ENCODE data around the gene DPM3. TPM values are rescaled to one million over a fixed set of nuclear protein-coding genes. Genes with fewer than 3 reads are reported as not detected.

The DPM3 gene
- total RNA-seq, 3 donors from 2014 or later: 53.7 to 69.4 (median 68.2) TPM

DNA sequence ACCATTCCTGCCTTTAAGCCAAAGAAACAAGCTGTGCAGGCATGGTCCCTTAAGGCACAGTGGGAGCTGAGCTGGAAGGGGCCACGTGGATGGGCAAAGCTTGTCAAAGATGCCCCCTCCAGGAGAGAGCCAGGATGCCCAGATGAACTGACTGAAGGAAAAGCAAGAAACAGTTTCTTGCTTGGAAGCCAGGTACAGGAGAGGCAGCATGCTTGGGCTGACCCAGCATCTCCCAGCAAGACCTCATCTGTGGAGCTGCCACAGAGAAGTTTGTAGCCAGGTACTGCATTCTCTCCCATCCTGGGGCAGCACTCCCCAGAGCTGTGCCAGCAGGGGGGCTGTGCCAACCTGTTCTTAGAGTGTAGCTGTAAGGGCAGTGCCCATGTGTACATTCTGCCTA, 6.0 kb downstream of the DPM3 start:
- no peaks in the 10 kb centered on the region for H3K9me3 ChIP-seq
- intact Hi-C loops (cut with DNase I; ENCODE audit: low total_unique reads): no loop called here
- H3K4me1 ChIP-seq: peaks cover 0 to 32% of the 10 kb centered on the region in 2 donors
- H3K36me3 ChIP-seq: no peaks in the 10 kb centered on the region
- no peak for TF ChIP-seq POLR2AphosphoS5 (IDR thresholded peaks at IDR 0.05)
- TF ChIP-seq POLR2A (IDR thresholded peaks at IDR 0.05): no peak
- TF ChIP-seq, protein P1, sequence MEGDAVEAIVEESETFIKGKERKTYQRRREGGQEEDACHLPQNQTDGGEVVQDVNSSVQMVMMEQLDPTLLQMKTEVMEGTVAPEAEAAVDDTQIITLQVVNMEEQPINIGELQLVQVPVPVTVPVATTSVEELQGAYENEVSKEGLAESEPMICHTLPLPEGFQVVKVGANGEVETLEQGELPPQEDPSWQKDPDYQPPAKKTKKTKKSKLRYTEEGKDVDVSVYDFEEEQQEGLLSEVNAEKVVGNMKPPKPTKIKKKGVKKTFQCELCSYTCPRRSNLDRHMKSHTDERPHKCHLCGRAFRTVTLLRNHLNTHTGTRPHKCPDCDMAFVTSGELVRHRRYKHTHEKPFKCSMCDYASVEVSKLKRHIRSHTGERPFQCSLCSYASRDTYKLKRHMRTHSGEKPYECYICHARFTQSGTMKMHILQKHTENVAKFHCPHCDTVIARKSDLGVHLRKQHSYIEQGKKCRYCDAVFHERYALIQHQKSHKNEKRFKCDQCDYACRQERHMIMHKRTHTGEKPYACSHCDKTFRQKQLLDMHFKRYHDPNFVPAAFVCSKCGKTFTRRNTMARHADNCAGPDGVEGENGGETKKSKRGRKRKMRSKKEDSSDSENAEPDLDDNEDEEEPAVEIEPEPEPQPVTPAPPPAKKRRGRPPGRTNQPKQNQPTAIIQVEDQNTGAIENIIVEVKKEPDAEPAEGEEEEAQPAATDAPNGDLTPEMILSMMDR (IDR thresholded peaks at IDR 0.05): no peak
- H3K27me3 ChIP-seq: no peaks in the 10 kb centered on the region
- peak overlapping the region in 2 of 3 donors; percentile 72 to 76 for H3K4me3 ChIP-seq
- no peak for DNase-seq (ENCODE audit: low spot score in 2 of 2)
- H3K27ac ChIP-seq: peak overlapping the region; percentile 97

DNA sequence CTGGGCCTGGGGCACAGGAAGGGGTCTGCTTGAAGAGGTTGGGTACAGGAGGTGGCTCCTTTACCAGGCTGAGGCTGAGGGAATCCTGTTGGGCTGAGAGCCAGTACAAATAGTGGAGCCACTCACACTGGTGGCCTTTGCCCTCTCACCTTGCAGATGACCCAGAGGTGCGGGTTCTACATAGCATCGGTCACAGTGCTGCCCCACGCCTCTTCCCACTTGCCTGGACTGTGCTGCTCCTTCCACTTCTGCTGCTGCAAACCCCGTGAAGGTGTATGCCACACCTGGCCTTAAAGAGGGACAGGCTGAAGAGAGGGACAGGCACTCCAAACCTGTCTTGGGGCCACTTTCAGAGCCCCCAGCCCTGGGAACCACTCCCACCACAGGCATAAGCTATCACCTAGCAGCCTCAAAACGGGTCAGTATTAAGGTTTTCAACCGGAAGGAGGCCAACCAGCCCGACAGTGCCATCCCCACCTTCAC, 6.5 kb downstream of the DPM3 start:
- Histone ChIP-seq H3K4me1 (peaks cover 0 to 32% of the 10 kb centered on the region in 2 donors), H3K4me3 (peak overlapping the region in 1 of 3 donors; percentile 76), H3K36me3 (no peaks in the 10 kb centered on the region), H3K27ac (peak overlapping the region; percentile 97), H3K27me3 (no peaks in the 10 kb centered on the region), H3K9me3 (no peaks in the 10 kb centered on the region)
- no peak for DNase-seq (ENCODE audit: low spot score in 2 of 2)
- intact Hi-C loops (cut with DNase I; ENCODE audit: low total_unique reads): no loop called here
- no peak for TF ChIP-seq POLR2A (IDR thresholded peaks at IDR 0.05)
- TF ChIP-seq POLR2AphosphoS5 (IDR thresholded peaks at IDR 0.05): no peak
- TF ChIP-seq, protein P1 (IDR thresholded peaks at IDR 0.05): no peak

DNA sequence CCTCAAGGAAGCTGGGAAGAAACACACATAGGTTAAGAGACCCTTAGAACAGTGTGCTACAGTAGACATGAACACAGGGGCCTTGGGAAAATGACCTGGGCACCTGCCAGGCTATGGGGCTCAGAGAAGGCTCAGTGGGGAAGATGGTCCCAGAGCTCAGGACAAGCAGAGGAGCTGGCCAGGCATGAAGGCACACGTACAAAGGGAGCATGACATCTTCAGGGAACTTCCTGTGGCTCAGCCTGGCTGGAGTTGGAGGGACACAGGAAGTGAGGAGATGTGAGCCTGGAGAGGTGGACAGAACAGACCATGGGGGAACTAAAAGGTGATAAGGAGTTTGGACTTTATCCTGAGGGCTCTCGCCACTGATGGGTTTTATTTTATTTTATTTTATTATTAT, 8.5 kb downstream of the DPM3 start:
- Histone ChIP-seq H3K36me3 (no peaks in the 10 kb centered on the region), H3K27ac (peak overlapping the region; percentile 97), H3K4me3 (peak overlapping the region in 1 of 3 donors; percentile 96), H3K4me1 (peaks cover 0 to 32% of the 10 kb centered on the region in 2 donors), H3K9me3 (no peaks in the 10 kb centered on the region), H3K27me3 (no peaks in the 10 kb centered on the region)
- TF ChIP-seq POLR2AphosphoS5 (IDR thresholded peaks at IDR 0.05): no peak
- TF ChIP-seq POLR2A (IDR thresholded peaks at IDR 0.05): no peak
- TF ChIP-seq, protein P1 (IDR thresholded peaks at IDR 0.05): no peak
- intact Hi-C loops (cut with DNase I; ENCODE audit: low total_unique reads): no loop called here
- no peak for DNase-seq (ENCODE audit: low spot score in 2 of 2)

DNA sequence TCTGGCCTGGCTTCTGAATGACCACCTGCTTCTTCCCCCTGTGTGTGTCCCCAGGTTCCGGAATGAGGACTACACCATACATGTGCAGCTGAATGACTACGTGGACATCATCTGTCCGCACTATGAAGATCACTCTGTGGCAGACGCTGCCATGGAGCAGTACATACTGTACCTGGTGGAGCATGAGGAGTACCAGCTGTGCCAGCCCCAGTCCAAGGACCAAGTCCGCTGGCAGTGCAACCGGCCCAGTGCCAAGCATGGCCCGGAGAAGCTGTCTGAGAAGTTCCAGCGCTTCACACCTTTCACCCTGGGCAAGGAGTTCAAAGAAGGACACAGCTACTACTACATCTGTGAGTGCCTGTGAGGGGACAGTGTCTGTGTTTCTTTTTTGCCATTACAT, 9.0 kb downstream of the DPM3 start:
- H3K9me3 ChIP-seq: no peaks in the 10 kb centered on the region
- no peaks in the 10 kb centered on the region for H3K27me3 ChIP-seq
- H3K27ac ChIP-seq: peak overlapping the region; percentile 97
- no peak for DNase-seq (ENCODE audit: low spot score in 2 of 2)
- H3K4me1 ChIP-seq: peaks cover 0 to 32% of the 10 kb centered on the region in 2 donors
- H3K4me3 ChIP-seq: peak overlapping the region in 1 of 3 donors; percentile 96
- H3K36me3 ChIP-seq: no peaks in the 10 kb centered on the region
- intact Hi-C loops (cut with DNase I; ENCODE audit: low total_unique reads): no loop called here
- TF ChIP-seq POLR2A (IDR thresholded peaks at IDR 0.05) (no peak), POLR2AphosphoS5 (IDR thresholded peaks at IDR 0.05) (no peak)
- TF ChIP-seq, protein P1 (IDR thresholded peaks at IDR 0.05): no peak

DNA sequence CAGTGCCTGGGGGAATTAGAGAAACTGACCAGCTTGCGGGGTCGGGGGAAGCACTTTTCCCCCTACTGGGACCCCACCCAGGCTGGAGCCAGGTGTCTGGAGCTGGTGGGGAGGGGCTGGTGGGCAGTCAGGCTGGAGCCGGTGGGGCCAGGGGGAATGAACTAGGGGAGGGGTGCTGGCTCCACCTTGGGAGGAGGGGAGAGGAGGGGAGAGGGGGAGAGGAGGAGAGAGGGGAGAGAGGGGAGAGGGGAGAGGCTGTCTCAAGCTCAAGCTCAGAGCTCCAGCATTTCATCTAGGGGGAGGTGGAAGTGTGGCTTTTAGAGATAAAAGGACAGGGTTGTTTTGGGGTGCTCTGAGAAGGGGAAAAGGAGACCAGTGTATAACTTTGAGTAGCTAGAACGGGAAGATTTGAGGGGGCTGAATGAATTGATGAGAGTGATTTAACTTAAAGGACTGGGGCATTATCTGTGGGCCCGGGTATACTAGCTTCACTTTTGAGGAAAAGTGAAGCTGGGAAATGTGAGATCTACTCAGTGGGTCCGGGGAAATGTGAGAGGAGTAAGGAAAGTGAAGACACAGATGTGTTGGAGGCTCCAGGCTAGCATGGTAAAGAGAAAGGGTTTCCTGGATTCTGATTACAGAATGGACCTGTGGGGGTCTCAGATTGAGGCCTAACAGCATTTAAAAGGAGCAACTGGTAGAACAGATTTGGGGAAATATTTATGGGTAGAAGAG, 9.9 kb downstream of the DPM3 start:
- no peaks in the 10 kb centered on the region for H3K9me3 ChIP-seq
- H3K27ac ChIP-seq: peak overlapping the region; percentile 95 to 97
- DNase-seq (ENCODE audit: low spot score in 2 of 2): no peak
- H3K36me3 ChIP-seq: no peaks in the 10 kb centered on the region
- H3K27me3 ChIP-seq: no peaks in the 10 kb centered on the region
- peaks cover 3 to 39% of the 10 kb centered on the region in 2 donors for H3K4me1 ChIP-seq
- no peak for TF ChIP-seq POLR2A (IDR thresholded peaks at IDR 0.05)
- TF ChIP-seq, protein P1 (IDR thresholded peaks at IDR 0.05): no peak
- TF ChIP-seq POLR2AphosphoS5 (IDR thresholded peaks at IDR 0.05): no peak
- peak overlapping the region; percentile 60 to 96 (median 60) for H3K4me3 ChIP-seq
- intact Hi-C loops (cut with DNase I; ENCODE audit: low total_unique reads): no loop called here

Measured in breast epithelium (tissue), 4 donors.